GM12892 (cell line): ENCODE results near the gene ZNF280B.

Experiments used
- POLR2A ChIP-seq: IDR thresholded peaks from 2 replicates; pipeline ENCODE4 v1.6.1; 2011; ENCODE audit warnings: low read depth, low read length, control low read depth
- TAF1 ChIP-seq: IDR thresholded peaks from 2 replicates; pipeline ENCODE4 v1.6.1; 2011; ENCODE audit warnings: low read depth, mild to moderate bottlenecking, control low read depth, low read length, borderline replicate concordance

- TF ChIP-seq POLR2A: no peak
- no peak for TF ChIP-seq TAF1
Measured at GRCh38 chr22:22523494-22523893, 15.0 kb upstream of the ZNF280B start.
